Fibroblast of lung (primary cell): ENCODE data around the gene C16orf89. TPM values are rescaled to one million over a fixed set of nuclear protein-coding genes. Genes with fewer than 3 reads are reported as not detected.

Experiments
- DNase-seq, 2 donors: peaks; one replicate each; pipeline versions ENCODE4 v3.0.0 to v3.0.0-alpha.2; 2010; ENCODE audit warnings: low read depth in 2 of 2
- H2AFZ ChIP-seq: 2 replicates; pipeline ENCODE4 v1.5.1; 2012; ENCODE audit warnings: low read length, control low read depth, inconsistent platforms
- H3K27ac ChIP-seq: 2 replicates; pipeline ENCODE4 v1.5.1; 2011; ENCODE audit warnings: low read length, control low read depth; ENCODE audit not compliant: insufficient read depth
- H3K27me3 ChIP-seq: 2 replicates; pipeline ENCODE4 v1.5.1; 2011; ENCODE audit warnings: mild to moderate bottlenecking, low read length; ENCODE audit not compliant: control insufficient read depth, insufficient read depth
- H3K36me3 ChIP-seq: 2 replicates; pipeline ENCODE4 v1.5.1; 2011; ENCODE audit warnings: low read length; ENCODE audit not compliant: control insufficient read depth, insufficient read depth
- H3K4me1 ChIP-seq: 2 replicates; pipeline ENCODE4 v1.5.1; 2011; ENCODE audit warnings: low read length; ENCODE audit not compliant: control insufficient read depth, insufficient read depth; ENCODE audit errors: extremely low read depth
- H3K4me2 ChIP-seq: 2 replicates; pipeline ENCODE4 v1.5.1; 2011; ENCODE audit warnings: low read length, control low read depth; ENCODE audit not compliant: insufficient read depth; ENCODE audit errors: extremely low read depth
- H3K4me3 ChIP-seq, 4 experiments: fragments of 200-600 bp in 1 of 4; sonication (generic) in 1 of 4; replicated peaks in 1 of 4; 2 replicates each; pipeline ENCODE4 v1.5.1; 2011 to 2016; ENCODE audit warnings: low read length in 4 of 4, low read depth in 3 of 4, mild to moderate bottlenecking in 3 of 4, control low read depth in 2 of 4, inconsistent platforms in 1 of 4, mixed read lengths in 1 of 4; ENCODE audit not compliant: insufficient read depth in 1 of 4; ENCODE audit errors: control extremely low read depth in 1 of 4
- H3K79me2 ChIP-seq: 2 replicates; pipeline ENCODE4 v1.5.1; 2012; ENCODE audit warnings: mild to moderate bottlenecking, low read length, inconsistent platforms; ENCODE audit not compliant: control insufficient read depth, insufficient read depth
- H3K9ac ChIP-seq: 2 replicates; pipeline ENCODE4 v1.5.1; 2011; ENCODE audit warnings: mild to moderate bottlenecking, low read length, control low read depth; ENCODE audit not compliant: insufficient read depth
- H3K9me3 ChIP-seq: 2 replicates; pipeline ENCODE4 v1.5.1; 2012; ENCODE audit warnings: low read depth, low read length; ENCODE audit not compliant: control insufficient read depth, insufficient read depth
- H4K20me1 ChIP-seq: 2 replicates; pipeline ENCODE4 v1.5.1; 2011; ENCODE audit warnings: low read length; ENCODE audit not compliant: control insufficient read depth, insufficient read depth; ENCODE audit errors: extremely low read depth
- EZH2 ChIP-seq: IDR thresholded peaks from 2 replicates; pipeline ENCODE4 v1.5.1; 2012; ENCODE audit warnings: low read length, control low read depth, mild to moderate bottlenecking; ENCODE audit errors: missing control alignments
- polyA plus RNA-seq, 2 donors: library from polyadenylated mRNA; depleted of rRNA in 1 of 2; stranded (reverse) in 1 of 2; unstranded in 1 of 2; fragments of >200 nt; gene quantifications; 2 replicates each; pipeline ENCODE4 v1.2.1, GENCODE V29; 2011 to 2012; ENCODE audit warnings: missing spikeins in 1 of 2
- total RNA-seq: library from RNA; depleted of rRNA; stranded (reverse); fragments of >200 nt; gene quantifications from 2 replicates; pipeline ENCODE4 v1.2.1, GENCODE V29; 2014
- TF ChIP-seq, protein P1 (sequence below), 2 donors: IDR thresholded peaks in 1 of 2; conservative IDR thresholded peaks in 1 of 2; 1 replicate in 1 of 2; 2 replicates in 1 of 2; pipeline ENCODE4 v1.5.1; 2011 to 2012; ENCODE audit warnings: low read length in 2 of 2, control low read depth in 1 of 2, inconsistent platforms in 1 of 2, low read depth in 1 of 2, mild to moderate bottlenecking in 1 of 2

C16orf89 gene
- total and polyA plus RNA-seq, 2 donors (not counting 1 experiment from before 2014, with no cell fraction given): 0.53 to 5.9 TPM

DNA sequence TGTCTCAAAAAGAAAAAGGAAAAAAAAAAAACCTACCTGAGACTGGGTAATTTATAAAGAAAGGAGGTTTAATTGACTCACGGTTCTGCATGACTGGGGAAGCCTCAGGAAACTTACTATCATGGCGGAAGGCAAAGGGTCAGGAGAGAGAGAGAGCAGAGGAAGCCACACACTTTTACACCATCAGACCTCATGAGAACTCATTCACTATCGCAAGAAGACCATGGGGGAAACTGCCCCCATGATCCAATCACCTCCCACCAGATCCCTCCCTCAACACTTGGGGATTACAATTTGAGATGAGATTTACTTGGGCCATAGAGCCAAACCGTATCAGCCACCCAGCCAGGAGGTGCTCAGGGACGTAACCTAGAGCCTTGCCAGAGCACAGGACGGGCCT lies 52.9 kb downstream of the C16orf89 start:
- Histone ChIP-seq H3K4me2 (no peak overlapping the region), H3K27me3 (peaks cover 11% of the 10 kb centered on the region), H4K20me1 (no peaks in the 10 kb centered on the region), H3K4me3 (no peak overlapping the region), H3K9ac (no peak overlapping the region), H3K36me3 (no peaks in the 10 kb centered on the region), H3K27ac (no peak overlapping the region), H3K79me2 (no peaks in the 10 kb centered on the region), H2AFZ (no peak overlapping the region), H3K9me3 (no peaks in the 10 kb centered on the region), H3K4me1 (no peaks in the 10 kb centered on the region)
- TF ChIP-seq EZH2: no peak
- TF ChIP-seq, protein P1, sequence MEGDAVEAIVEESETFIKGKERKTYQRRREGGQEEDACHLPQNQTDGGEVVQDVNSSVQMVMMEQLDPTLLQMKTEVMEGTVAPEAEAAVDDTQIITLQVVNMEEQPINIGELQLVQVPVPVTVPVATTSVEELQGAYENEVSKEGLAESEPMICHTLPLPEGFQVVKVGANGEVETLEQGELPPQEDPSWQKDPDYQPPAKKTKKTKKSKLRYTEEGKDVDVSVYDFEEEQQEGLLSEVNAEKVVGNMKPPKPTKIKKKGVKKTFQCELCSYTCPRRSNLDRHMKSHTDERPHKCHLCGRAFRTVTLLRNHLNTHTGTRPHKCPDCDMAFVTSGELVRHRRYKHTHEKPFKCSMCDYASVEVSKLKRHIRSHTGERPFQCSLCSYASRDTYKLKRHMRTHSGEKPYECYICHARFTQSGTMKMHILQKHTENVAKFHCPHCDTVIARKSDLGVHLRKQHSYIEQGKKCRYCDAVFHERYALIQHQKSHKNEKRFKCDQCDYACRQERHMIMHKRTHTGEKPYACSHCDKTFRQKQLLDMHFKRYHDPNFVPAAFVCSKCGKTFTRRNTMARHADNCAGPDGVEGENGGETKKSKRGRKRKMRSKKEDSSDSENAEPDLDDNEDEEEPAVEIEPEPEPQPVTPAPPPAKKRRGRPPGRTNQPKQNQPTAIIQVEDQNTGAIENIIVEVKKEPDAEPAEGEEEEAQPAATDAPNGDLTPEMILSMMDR (conservative IDR thresholded peaks at IDR 0.05 in 1 of 2, IDR thresholded peaks at IDR 0.05 in 1 of 2; ENCODE audit: low read depth in 1 of 2, low read length in 2 of 2): no peak
- no peak for DNase-seq

DNA sequence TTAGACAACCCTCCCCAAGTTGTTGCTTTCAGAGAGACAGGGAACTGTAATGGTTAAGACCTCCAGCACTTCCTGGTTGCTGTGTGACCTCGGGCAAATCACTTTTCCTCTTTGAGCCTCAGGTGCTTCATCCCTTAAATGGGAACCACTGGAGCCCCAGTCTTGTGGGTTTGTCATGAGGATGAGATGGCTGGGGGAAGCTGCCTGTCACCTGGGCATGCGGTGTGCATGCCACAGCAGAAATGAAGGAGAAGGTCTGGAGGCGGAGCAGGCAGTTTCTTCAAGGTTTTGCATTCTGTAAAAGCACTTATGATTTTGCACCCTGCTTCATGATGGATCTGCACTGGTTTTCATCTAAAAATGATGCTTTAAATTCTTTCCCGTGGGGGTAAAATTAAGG lies 54.1 kb downstream of the C16orf89 start:
- DNase-seq: no peak
- Histone ChIP-seq H3K36me3 (no peaks in the 10 kb centered on the region), H3K4me3 (no peak overlapping the region), H3K4me2 (no peak overlapping the region), H3K27me3 (peaks cover 11% of the 10 kb centered on the region), H3K4me1 (no peaks in the 10 kb centered on the region), H4K20me1 (no peaks in the 10 kb centered on the region), H3K9me3 (no peaks in the 10 kb centered on the region), H3K9ac (no peak overlapping the region), H3K27ac (no peak overlapping the region), H3K79me2 (no peaks in the 10 kb centered on the region), H2AFZ (no peak overlapping the region)
- TF ChIP-seq, protein P1 (conservative IDR thresholded peaks at IDR 0.05 in 1 of 2, IDR thresholded peaks at IDR 0.05 in 1 of 2; ENCODE audit: low read depth in 1 of 2, low read length in 2 of 2): no peak
- no peak for TF ChIP-seq EZH2

- H3K4me2 ChIP-seq: no peak overlapping the region
- H3K79me2 ChIP-seq: no peaks in the 10 kb centered on the region
- no peak overlapping the region for H3K9ac ChIP-seq
- H3K36me3 ChIP-seq: no peaks in the 10 kb centered on the region
- TF ChIP-seq, protein P1 (conservative IDR thresholded peaks at IDR 0.05 in 1 of 2, IDR thresholded peaks at IDR 0.05 in 1 of 2; ENCODE audit: low read depth in 1 of 2, low read length in 2 of 2): no peak
- TF ChIP-seq EZH2: no peak
- DNase-seq: no peak
- H3K27me3 ChIP-seq: peaks cover 11% of the 10 kb centered on the region
- H3K4me1 ChIP-seq: no peaks in the 10 kb centered on the region
- no peak overlapping the region for H3K27ac ChIP-seq
- no peak overlapping the region for H3K4me3 ChIP-seq
- no peaks in the 10 kb centered on the region for H3K9me3 ChIP-seq
- H4K20me1 ChIP-seq: no peaks in the 10 kb centered on the region
- no peak overlapping the region for H2AFZ ChIP-seq
Observed at GRCh38 chr16:5010576-5011329, 55.0 kb downstream of the C16orf89 start.
